Ammon's horn (tissue), 1 donor: ENCODE results near the gene KANK4.
"Not testable (repeated sequence)": the region's sequence is repeated elsewhere in the genome, so short reads cannot be mapped to it uniquely, and the experiment has no call there.

ENCODE experiments used
- DNase-seq: peaks from one replicate; pipeline ENCODE4 v3.0.0-alpha.2; 2016; ENCODE audit warnings: low spot score

KANK4 gene

GRCh38 chr1:62271134-62271533 lies 48.1 kb downstream of the KANK4 start:
- DNase-seq = no peak

- DNase-seq = no peak
Observed at GRCh38 chr1:62269851-62270495, 49.3 kb downstream of the KANK4 start.

GRCh38 chr1:62269439-62269838 lies 49.8 kb downstream of the KANK4 start:
- no peak for DNase-seq

GRCh38 chr1:62268315-62268714 lies 50.9 kb downstream of the KANK4 start:
- DNase-seq = no peak

GRCh38 chr1:62265956-62266935 lies 53.0 kb downstream of the KANK4 start:
- DNase-seq = no peak

- DNase-seq = no peak
Observed at GRCh38 chr1:62263814-62264353, 55.4 kb downstream of the KANK4 start.

GRCh38 chr1:62263006-62263813 lies 56.0 kb downstream of the KANK4 start:
- DNase-seq = no peak

GRCh38 chr1:62260688-62261087 lies 58.5 kb downstream of the KANK4 start:
- DNase-seq = no peak

GRCh38 chr1:62259551-62259950 lies 59.7 kb downstream of the KANK4 start:
- no peak for DNase-seq

GRCh38 chr1:62250126-62250726 lies 69.0 kb downstream of the KANK4 start:
- DNase-seq = no peak

GRCh38 chr1:62247391-62248168 lies 71.7 kb downstream of the KANK4 start:
- DNase-seq = no peak

- no peak for DNase-seq
Observed at GRCh38 chr1:62245201-62245600, 74.0 kb downstream of the KANK4 start.

- DNase-seq = not testable (repeated sequence)
Observed at GRCh38 chr1:62244380-62244779, 74.9 kb downstream of the KANK4 start.

GRCh38 chr1:62241371-62242131 lies 77.7 kb downstream of the KANK4 start:
- no peak for DNase-seq

GRCh38 chr1:62240651-62241370 lies 78.4 kb downstream of the KANK4 start:
- DNase-seq = no peak

GRCh38 chr1:62239652-62240403 lies 79.4 kb downstream of the KANK4 start:
- DNase-seq = not testable (repeated sequence)

- no peak for DNase-seq
Observed at GRCh38 chr1:62238507-62238906, 80.7 kb downstream of the KANK4 start.

GRCh38 chr1:62237950-62238374 lies 81.3 kb downstream of the KANK4 start:
- DNase-seq = no peak

GRCh38 chr1:62237361-62237760 lies 81.9 kb downstream of the KANK4 start:
- DNase-seq = no peak
